Measurements from ENCODE around the gene MYO15B. TPM values are rescaled to one million over a fixed set of nuclear protein-coding genes. Genes with fewer than 3 reads are reported as not detected.
A peak's percentile ranks its signal among the peaks of the same experiment; 100 is the strongest.

MYO15B gene
- total and polyA plus RNA-seq, 2 experiments from 2014 or later, result 21.3 to 101 TPM

- Histone ChIP-seq H3K36me3 (no peaks in the 10 kb centered on the region), H3K4me3 (no peak overlapping the region), H3K27ac (peak overlapping the region; percentile 16), H3K9me3 (ENCODE audit: low read depth) (no peaks in the 10 kb centered on the region), H3K4me1 (ENCODE audit: low read depth) (peaks cover 30% of the 10 kb centered on the region), H3K27me3 (no peaks in the 10 kb centered on the region)
- no peak for TF ChIP-seq CTCF (IDR thresholded peaks at IDR 0.05; ENCODE audit: low read depth, low read length)
- DNase-seq (ENCODE audit: low read depth in 1 of 2, low spot score in 1 of 2), result no peak
These were observed 46.8 kb downstream of the MYO15B start for GRCh38 chr17:75634376-75634740.

- Histone ChIP-seq H3K27me3 (no peaks in the 10 kb centered on the region), H3K27ac (no peak overlapping the region), H3K9me3 (ENCODE audit: low read depth) (no peaks in the 10 kb centered on the region), H3K36me3 (no peaks in the 10 kb centered on the region), H3K4me3 (no peak overlapping the region), H3K4me1 (ENCODE audit: low read depth) (peaks cover 30% of the 10 kb centered on the region)
- no peak for DNase-seq (ENCODE audit: low read depth in 1 of 2, low spot score in 1 of 2)
- TF ChIP-seq CTCF (IDR thresholded peaks at IDR 0.05; ENCODE audit: low read depth, low read length), result no peak
These were observed 47.4 kb downstream of the MYO15B start for GRCh38 chr17:75634754-75635609.

- Histone ChIP-seq H3K4me1 (ENCODE audit: low read depth) (peaks cover 30% of the 10 kb centered on the region), H3K9me3 (ENCODE audit: low read depth) (no peaks in the 10 kb centered on the region), H3K27me3 (no peaks in the 10 kb centered on the region), H3K4me3 (no peak overlapping the region), H3K36me3 (no peaks in the 10 kb centered on the region), H3K27ac (no peak overlapping the region)
- no peak for DNase-seq (ENCODE audit: low read depth in 1 of 2, low spot score in 1 of 2)
- no peak for TF ChIP-seq CTCF (IDR thresholded peaks at IDR 0.05; ENCODE audit: low read depth, low read length)
These were observed 48.1 kb downstream of the MYO15B start for GRCh38 chr17:75635610-75636202.

GRCh38 chr17:75636381-75637142 is 49.0 kb downstream of the MYO15B start:
- Histone ChIP-seq H3K27ac (no peak overlapping the region), H3K4me1 (ENCODE audit: low read depth) (peaks cover 30% of the 10 kb centered on the region)

More at GRCh38 chr17:75636381-75637142, 49.0 kb downstream of the MYO15B start:
- no peak for DNase-seq (ENCODE audit: low read depth in 1 of 2, low spot score in 1 of 2)
- Histone ChIP-seq H3K9me3 (ENCODE audit: low read depth) (no peaks in the 10 kb centered on the region), H3K4me3 (no peak overlapping the region), H3K27me3 (no peaks in the 10 kb centered on the region), H3K36me3 (no peaks in the 10 kb centered on the region)
- no peak for TF ChIP-seq CTCF (IDR thresholded peaks at IDR 0.05; ENCODE audit: low read depth, low read length)
